HG03108 (cell line): ENCODE measurements around the gene MMD2.

ENCODE experiments used
- ATAC-seq: cut with Tn5 transposase; IDR thresholded peaks from one replicate; pipeline ENCODE4 v1.9.1; 2021; ENCODE audit warnings: moderate library complexity; ENCODE audit not compliant: unreplicated experiment

The MMD2 gene

DNA sequence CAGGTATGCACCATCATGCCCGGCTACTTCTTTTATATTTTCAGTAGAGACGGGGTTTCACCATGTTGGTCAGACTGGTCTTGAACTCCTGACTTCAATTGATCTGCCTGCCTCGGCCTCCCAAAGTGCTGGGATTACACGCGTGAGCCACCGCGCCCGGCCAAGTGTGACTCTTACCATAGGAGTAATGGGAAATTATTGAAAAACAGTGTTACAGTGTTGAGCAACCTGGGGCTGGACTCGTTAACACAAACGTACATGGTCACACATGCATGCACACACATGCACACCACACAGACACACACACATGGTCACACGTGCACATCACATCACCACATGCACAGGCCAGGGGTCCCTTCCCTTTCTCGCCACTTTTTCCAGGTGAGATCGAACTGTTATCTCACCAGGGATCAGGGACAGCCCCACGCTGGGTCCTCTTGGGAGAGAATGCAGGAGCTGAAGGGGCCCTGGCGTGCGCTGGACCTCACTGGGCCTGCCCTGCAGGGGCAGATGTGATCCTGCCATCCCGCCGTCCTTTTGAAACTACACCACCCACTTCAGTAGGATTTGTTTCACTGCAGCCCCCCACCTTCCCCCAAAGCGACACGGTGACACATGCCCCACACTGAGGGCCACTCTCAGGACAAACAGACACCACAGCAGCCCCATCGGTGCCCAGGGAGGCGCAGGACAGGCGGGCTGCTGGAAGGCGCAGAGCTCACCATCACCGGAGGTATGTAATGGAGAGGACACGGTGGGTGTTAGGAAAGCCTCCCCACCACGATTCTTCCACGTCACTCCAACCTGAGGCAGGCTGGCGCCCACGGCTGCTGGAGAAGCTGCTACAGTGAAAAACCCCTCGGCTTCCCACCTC, 85.7 kb downstream of the MMD2 start:
- ATAC-seq = no peak

DNA sequence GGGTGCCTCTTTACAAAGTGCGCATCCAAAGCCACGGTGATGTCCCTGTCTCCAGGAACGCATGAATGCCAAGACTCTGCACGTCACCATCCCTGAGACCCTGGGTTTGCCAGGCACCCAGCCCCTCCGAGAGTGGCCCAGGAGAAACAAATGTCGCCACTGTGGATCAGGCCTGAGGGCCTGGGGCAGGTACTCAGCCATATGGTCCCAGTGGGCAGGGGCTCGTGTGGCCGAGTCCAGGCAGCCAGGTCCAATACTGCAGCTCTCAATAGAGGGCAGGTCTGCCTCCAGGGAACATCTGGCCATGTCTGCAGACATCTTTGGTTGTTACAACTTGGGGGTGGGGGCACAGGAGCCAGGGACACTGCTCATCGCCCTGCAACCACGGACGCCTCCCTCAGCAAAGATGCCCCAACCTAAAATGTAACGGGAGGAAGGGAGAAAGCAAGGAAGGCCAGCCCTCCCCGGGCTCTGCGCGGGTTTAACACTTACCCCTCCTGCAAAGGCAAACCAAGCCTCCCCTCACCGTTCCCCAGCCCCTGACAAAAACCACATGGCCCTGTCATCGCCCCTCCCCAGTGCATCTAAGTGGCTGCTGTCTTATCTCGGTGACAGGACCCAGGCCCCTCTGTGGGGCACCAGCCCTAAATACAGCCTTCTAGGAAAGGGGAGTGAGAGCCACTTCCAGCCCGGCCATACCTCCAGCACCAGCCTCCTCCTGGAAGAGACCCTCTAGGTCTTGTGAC, 86.9 kb downstream of the MMD2 start:
- no peak for ATAC-seq

DNA sequence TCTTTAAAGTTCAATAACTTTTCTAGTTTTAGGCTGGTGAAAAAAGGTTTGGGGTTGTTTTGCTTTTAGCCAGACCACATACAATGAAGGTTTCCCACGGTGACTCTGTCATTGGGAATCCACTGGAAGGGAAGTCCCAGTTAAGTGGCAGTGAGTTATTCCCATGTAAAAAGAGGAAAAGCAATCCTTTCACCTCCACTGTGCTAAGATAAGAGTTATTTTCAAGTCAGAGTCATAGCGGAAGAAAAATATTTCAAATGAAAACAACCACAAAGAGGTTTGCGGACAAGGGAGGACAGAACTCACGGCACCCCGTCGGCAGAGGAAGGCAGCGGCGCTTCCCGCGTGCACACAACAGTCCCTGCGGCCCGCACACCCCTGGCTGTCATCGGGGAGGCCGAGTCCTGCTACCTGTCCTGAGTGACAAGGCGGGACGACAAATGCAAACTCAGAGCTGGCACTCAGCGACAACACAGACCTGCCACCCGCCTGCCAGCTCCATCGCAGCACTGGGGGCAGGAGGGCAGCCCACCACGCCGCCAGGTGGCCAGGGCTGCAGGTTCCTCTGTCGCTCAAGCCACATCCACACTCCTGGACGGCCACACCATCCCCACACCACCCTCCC, 87.8 kb downstream of the MMD2 start:
- no peak for ATAC-seq

DNA sequence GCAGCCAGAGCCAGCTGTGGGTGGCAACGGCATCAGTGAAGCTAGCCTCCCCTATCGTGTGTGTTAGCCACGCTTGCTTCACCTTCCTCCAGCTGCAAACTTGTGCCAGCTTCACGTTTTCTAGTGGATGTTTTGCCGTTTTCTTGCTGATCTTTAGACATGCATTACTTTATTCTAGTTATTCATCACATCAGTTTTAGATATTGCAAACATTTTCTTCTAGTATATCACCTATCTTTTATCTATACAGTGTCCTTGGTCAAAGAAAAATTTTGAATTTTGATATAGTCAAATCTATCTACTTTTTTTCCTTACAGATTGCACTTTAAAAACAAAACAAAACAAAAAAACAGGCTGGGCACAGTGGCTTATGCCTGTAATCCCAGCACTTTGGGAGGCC, 90.5 kb downstream of the MMD2 start:
- ATAC-seq = no peak

DNA sequence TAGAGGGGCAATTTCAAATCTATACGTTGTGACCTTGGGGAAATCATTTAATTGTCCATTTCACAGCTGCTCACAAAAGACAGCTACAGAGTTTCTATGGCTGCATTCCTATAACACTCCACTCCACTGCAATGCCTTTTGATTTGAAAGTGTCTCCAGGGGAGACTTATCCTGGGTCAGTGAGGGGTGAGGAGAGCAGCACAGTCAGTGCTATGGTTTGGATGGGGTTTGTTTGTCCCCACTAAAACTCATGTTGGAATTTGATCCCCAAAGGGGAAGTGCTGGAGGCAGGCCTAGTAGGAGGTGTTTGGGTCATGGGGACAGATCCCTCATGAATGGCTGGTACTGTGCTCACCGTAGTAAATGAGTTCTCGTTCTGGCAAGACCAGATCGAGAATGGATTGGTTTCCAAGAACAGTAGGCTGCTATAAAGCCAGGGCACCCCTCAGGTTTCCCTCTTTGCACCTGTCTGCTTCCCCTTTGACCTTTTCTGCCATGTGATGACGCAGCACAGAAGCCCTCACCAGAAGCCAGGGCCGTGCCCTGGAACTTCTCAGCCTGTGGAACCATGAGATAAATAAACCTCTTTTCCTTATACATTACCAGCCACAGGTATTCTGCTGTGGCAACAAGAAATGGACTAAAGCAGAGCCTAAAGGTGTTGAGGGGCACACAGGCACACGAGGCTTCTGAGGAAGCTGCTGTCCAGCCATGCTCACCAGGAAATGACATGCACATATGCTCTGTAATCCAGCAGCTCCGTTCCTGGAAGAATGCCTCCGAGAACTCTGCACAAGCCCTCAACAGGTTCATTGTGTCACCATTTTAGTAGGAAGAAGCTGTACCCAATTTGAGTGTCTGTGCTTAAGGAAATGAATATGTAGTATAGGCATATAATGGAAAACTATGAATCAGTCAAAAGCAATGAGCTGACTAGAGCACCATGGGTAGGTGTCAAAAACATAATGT, 92.2 kb downstream of the MMD2 start:
- no peak for ATAC-seq

DNA sequence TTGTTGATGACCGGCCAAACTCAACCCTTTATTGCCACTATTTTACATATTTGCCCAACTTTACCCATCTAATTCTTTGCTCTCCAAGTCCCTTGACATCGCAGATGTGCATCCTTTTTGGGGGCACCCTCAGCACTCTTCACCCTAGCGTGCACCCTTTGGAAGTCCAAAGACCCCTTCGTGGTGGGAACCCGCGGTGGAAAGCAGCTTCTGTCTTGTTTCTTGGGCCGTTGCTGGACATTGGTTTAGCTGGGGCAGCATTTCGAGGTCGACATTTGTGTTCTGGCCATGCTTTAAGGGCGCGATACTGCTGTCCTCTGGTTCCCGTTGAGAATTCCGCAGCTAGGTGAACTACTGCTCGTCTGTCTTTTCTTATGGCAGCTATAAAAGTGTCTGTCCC, 96.8 kb downstream of the MMD2 start:
- ATAC-seq = no peak

DNA sequence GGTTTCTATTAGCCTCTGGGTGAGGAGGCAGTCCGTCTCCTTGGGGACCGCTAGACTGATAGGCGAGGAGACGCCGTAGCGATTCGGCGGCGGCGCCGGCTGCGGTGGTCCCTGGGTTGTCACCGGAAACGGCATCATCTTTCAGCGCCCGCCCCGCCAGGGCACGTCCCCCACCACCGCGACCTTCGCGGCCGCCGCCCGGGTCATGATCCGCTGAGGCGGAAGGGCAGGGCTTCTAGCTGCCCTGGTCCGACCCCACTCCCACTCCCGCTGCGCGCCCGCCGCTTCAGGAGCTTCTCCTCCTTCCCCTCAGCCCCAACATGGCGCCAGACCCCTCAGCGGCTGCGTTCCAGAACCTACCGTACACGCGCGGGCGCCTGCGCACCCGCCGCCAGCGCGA, 97.3 kb downstream of the MMD2 start, which contains the start of gene PAPOLB:
Gene PAPOLB, minus strand, starts transcription at position 358 of the 400 bp plus-strand sequence. Its CDS starts 220 bp downstream, at position 138.
- ATAC-seq = no peak

DNA sequence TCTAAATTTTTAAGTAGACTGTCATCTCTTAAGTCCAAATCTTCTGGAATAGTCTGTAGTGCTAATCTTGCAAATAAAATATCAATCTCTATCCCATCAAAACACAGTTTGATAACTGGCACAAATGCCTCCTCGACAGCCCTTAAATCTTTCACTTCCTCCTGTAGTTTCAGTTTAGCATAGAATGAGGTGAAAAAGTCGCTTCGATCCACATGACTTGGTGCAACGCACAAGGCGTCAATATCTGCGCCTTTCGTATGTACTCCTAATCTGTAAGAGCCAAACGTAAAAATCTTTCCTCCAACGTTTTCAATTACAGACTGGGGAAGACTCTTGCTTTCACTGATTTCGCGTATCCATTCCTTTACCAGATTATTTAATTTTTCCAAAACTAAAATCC, 97.8 kb downstream of the MMD2 start:
- no peak for ATAC-seq

DNA sequence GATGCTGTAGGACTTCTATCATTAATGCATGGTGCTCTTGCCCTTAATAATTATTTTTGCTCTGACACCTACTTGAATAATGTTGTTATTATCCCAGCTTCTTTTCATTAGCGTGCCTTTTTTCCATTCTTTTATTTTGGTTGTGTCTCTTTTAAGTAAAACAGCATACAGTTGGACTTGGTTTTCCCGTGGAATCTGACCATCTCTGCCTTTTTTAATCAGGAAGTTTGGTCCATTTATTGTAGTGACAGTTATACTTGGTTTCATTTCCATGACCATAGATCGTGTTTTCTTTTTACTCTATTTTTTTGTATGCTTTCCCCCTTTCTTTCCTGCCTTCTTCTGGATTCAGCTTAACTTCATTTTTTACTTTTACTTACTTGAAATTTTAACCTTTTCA, 101.8 kb downstream of the MMD2 start:
- ATAC-seq = no peak

DNA sequence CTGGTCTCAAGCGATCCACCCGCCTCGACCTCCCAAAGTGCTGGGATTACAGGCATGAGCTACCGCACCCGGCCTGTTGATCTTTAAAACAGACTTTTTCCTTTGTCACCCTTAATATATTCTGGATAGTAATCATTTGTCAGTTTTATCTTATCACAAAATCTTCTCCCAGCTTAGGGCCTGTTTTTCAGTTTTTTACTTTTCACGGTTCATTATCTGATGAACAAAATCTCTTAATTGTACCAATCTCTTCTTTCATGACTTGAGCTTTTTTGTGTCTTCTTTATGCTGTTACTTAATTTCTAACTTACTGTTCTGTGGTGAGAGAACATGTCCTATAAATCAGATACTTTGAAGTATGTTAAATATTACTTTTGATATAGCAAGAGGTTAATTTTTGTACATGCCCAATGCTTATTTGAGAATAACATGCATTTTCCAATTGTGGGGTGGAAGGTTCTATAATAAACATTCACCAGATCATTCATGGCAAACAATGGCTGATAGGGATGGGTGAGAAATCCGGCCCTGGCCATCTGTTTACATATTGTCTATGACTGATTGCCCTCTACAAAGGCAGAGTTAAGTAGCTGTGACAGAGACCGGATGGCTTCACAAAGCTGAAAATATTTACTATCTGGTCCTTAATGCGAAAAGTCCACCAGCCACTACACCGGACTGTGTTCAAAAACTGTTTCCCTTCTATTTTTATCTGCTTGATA, 102.5 kb downstream of the MMD2 start:
- no peak for ATAC-seq
